ENCODE results near the gene FEM1B.

GRCh38 chr15:68235022-68235421 is 42.5 kb upstream of the FEM1B start:
- no peak for TF ChIP-seq RBBP5 (IDR thresholded peaks at IDR 0.05; ENCODE audit: borderline replicate concordance, low read depth, low read length)
- no peak for TF ChIP-seq MAFK (IDR thresholded peaks at IDR 0.05; ENCODE audit: low read depth, low read length)
- no peak for TF ChIP-seq BACH1 (IDR thresholded peaks at IDR 0.05; ENCODE audit: low read length)
- no peak for TF ChIP-seq NRF1 (IDR thresholded peaks at IDR 0.05; ENCODE audit: low read depth, low read length)
- TF ChIP-seq CTCF (IDR thresholded peaks at IDR 0.05; ENCODE audit: control extremely low read depth in 1 of 3, insufficient read depth in 1 of 3, low read depth in 1 of 3, low read length in 3 of 3) = no peak
- no peak for TF ChIP-seq POLR2A (IDR thresholded peaks at IDR 0.05; ENCODE audit: control extremely low read depth in 1 of 2, low read depth in 2 of 2, low read length in 2 of 2)
- TF ChIP-seq EP300 (IDR thresholded peaks at IDR 0.05; ENCODE audit: borderline replicate concordance in 1 of 2, low read depth in 2 of 2, low read length in 2 of 2) = no peak
- TF ChIP-seq JUN (IDR thresholded peaks at IDR 0.05; ENCODE audit: low read depth, low read length) = no peak
- no peak for TF ChIP-seq FOSL1 (IDR thresholded peaks at IDR 0.05; ENCODE audit: insufficient read depth, low read depth, low read length)
- no peak for TF ChIP-seq TBP (IDR thresholded peaks at IDR 0.05; ENCODE audit: low read depth, low read length)
- no peak for TF ChIP-seq CEBPB (IDR thresholded peaks at IDR 0.05; ENCODE audit: low read depth, low read length)

Data from H1 (cell line).